ENCODE results near the gene DNTTIP2.

GRCh38 chr1:93876244-93876643 is 2.8 kb downstream of the DNTTIP2 start:
- TF ChIP-seq POLR2AphosphoS5 (IDR thresholded peaks at IDR 0.05; ENCODE audit: low read depth, low read length) (no peak), CTCF (IDR thresholded peaks at IDR 0.05) (no peak)
